Activated CD4-positive, CD25-positive, alpha-beta regulatory T cell treated with anti-CD3 and anti-CD28 coated beads, Interleukin-2, amount 50 U/mL, for 16 hours (primary cell): ENCODE results near the gene KCNK10.

ENCODE experiments used
- DNase-seq: peaks from one replicate; pipeline ENCODE4 v3.0.0-alpha.2; 2020; ENCODE audit warnings: low read depth, low spot score

The KCNK10 gene

DNA sequence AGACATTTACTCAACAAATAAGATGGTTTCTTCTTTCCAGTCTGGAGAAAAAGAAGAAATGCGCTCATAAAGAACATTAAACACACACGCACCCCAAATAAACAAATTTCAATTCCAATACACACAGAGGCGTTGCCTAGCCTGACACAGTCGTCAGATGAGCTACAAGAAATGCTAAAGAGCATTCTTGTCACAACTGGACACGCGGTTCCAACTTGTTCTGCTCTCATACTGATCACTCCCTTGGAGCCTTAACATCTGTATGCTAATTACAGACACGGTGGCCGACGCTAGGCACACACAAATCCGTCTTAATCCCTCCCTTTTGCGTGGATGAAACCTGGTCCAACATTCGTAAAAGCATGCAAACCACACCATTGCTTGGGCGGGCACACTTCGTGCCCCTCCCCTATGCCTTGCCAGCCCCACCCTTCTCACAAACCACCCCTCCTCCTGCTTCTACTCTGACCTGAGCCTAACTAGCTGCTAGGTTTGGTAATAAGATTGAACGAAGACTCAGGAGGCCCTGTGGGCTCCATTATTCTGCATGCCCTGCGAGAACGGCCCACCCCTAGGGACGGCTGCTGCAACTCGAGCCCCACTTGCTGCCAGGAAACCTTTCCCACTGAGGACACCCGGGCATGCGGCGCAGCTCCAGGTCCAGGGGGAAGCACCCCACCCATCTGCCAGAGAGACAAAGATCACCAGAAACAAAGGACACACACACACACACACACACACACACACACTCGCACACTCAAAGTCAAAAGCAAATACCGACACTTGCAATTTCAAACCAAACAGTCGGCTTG, 1.2 kb downstream of the KCNK10 start:
- DNase-seq: no peak

DNA sequence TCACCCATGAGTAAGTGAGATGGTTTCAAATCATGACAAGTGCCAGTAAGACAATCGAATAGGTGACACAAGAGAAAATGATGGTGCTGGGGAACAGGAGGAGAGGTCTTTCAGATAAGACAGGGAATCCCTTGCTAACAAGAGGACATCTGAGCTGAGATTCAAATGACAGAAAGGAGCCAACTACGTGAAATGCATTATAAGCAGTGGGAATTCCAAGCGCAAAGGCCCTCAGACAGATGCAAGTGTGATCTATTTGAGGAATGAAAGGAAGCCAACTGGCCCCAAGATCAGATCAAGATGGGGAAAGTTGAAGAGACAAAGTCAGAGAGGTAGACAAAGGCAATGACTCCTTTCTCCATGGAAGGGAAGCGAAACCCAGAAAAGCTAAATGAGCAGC, 4.7 kb downstream of the KCNK10 start:
- DNase-seq: no peak

DNA sequence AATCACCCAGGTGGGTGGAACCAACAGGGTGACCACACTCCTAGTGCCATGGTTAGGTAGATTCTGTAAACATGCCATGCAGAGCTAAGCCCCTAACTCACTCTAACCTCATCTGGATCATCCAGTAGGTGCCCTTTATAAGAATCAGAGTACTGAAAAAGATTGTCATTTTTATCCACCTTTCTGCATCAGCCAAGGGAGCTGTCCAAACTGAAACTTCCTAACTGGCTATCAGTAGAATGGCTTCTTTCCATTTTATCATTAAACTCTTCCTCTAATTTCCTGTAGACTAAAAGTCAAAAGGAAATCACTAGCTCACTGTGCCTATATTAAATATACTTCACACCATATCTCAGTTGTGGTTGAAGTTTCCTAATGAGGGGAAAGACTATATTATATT, 6.5 kb downstream of the KCNK10 start:
- no peak for DNase-seq

DNA sequence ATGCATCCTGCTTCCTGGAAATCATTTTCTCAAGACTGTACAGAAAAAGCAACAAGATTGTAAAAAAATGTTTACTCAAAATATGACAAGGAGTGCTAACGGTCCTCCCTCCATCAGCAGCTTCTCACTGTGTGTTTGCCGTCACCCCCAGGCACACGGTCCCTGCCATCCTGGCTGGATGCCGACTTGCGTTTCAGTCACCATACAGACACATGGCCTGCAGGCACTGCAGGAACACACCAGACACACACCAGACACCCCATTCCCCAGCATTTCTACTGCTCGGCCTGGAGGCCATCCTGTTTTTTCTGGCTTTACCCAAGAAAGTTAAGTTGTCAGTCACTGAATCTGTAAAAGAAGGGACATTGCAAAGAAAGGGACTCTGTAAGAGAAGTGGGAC, 10.8 kb downstream of the KCNK10 start:
- DNase-seq: no peak

DNA sequence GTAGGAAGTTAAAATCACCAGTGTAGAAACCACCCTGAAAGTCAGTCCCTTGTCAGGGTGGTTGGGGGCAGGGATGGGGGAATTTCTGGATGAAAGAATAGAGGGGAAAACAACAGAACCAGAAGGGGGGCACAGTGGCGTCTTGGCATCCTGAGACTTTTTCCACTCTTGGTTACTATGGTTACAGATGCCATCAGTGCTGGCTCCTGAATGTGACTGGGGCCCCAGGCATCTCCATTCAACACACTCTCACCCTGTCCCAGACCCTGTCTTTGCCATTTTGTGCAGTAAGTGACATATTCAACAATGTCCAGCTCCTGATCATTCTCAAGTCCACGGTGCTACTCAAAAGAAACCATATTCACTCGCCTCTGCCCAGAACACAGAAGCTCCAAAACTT, 11.3 kb downstream of the KCNK10 start:
- no peak for DNase-seq

DNA sequence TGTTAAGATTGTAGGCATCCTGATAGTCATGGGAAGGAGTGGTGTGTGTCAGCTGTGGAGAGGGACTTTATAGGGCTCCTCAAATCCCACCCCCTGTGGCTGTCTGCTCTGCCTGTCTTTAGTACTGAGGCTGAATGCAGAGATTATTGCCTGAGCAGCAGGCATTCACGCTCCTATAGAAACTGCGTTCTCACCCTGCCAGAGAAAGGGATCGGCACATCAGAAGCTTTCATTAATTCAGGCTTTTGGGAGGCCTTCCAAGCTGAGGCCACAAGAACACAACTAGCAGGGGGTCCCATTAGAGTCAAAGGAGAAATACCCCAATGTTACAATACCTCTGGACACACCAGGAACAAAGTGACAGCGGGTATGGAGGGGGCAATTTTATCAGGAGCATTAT, 12.6 kb downstream of the KCNK10 start:
- no peak for DNase-seq

DNA sequence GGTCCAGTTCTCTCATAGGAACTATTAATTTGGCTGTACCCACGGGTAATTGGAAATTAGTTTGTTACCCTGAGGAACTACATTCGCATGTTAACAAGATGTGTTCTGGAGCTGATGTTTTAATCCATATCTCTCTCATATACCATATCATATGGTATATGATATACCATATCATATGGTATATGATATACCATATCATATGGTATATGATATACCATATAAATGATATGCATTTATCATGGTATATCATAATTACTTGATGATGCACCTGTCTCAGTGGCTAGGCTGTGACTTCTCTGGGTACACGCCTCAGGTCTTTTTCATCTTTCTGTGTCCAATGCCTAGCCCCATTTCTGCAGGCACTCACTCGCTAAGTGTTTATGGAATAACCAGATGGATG, 13.0 kb downstream of the KCNK10 start:
- DNase-seq: no peak

DNA sequence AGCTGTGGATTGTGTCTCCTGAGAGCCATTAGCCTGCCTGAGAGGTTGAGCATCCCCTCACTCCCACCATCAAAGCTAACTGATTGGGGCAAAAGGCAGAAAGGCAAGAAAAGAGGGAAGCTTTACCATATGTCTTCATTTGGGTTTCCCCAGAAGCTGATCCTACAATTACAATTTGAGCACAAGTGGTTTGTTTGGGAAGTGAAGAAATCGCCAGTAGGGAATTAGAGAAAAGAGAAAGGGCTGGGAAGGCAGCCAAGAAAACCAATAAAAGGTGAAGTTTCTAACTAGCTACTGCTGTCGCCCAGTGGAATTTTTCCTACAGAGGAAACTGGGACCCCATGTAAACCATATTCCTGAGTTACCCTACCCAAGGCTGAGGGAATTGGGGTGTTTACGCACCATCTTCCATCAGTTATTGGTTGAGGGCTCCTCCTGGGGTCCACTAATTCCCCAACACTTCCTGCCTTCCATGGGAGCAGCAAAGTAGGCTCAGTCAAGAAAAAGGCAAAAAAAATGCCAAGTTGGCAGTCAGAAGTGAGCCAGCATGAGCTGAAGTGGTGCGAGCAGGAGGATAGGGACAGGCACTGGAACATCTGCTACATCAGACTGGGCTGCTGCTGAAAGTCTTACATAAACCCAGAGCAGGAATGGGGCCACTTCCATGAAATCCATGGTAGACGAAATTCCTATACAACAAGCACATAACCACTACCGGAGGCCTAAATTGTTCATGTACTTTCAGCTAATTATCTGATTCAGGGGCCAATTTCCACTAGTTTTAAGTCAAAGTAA, 17.3 kb downstream of the KCNK10 start:
- DNase-seq: no peak

DNA sequence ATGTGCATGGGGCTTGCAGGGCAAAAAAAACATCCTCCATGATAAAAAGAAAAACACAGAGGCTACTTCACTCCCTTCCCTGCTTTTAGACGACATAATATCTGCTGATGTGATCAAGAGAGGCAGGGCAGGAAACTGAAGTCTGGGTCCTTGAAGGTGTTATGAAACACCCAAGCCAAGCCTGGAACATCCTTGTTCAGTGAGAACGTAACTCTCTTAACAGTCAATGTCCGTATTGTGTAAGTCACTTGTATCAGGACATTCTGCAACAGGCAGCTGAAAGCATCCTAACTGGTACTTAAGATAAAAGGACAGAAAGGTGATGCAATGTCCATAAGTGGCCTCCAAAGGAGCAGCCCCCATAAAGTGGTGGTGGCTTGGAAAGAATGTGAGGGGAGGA, 20.0 kb downstream of the KCNK10 start:
- DNase-seq: no peak

DNA sequence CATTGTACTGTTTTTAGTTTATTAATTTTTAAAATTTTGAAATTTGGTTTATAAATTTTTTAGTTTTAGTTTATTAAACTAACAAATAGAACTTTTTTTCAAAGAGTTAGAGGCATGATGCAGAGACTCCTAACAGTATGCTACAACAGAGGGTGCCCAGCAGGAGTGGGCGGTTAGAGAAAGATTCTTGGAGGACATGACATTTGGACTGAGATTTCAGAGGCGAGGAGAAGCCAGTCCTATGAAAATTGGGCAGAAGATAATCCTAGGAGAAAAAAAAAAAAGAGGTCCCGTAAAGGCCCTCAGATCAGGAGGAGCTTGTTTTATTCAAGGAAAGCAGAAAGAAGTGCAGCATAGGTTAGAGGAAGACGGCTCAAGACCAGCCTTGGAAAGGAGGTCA, 21.7 kb downstream of the KCNK10 start:
- no peak for DNase-seq

DNA sequence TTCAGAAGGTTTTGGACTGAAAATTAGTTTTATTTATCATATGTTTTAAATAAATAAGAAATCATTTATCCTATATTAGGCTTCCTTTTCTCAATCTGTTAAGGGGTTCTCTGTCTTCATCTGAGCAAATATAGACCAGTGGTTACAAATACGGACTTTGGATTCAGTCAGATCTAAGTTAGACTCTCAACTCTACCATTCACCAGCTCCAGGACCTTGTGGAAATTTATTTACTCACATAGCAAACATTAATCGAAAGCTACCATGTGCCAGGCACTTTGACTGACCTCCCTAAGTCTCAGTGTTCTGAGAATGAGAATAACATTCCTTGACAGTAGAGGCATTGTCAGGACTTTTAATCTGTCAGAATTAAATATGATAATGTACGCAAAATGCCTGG, 22.3 kb downstream of the KCNK10 start:
- no peak for DNase-seq

DNA sequence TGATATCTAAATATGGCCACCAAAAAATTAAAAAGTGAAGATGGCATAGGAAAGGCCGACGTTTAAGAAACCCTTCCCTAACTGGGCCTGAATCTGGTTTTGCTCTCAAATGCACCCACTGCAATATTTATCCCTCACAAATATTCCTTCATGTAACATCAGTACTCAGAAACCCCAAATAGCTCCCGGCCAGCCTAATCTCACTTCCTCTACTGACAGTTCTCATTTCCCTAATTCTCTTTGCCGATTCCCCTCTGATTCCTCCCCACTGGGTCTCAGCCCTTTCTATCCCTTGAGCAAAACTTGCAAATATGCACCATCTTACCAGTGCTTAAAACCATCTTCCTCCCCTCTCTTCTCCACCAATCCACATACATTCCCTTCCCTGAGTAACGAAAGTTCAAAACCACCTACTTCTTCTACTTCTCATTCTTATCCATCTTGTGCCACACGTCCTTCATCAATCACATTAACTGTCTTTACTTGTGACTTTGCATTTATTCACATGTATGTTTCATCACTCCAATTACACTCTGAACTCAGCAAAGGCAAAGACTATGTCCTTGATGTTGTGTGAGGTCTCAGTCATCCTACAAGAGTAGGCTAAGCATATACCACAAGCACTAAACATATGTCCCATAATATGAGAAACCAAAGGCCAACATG, 23.1 kb downstream of the KCNK10 start:
- no peak for DNase-seq

DNA sequence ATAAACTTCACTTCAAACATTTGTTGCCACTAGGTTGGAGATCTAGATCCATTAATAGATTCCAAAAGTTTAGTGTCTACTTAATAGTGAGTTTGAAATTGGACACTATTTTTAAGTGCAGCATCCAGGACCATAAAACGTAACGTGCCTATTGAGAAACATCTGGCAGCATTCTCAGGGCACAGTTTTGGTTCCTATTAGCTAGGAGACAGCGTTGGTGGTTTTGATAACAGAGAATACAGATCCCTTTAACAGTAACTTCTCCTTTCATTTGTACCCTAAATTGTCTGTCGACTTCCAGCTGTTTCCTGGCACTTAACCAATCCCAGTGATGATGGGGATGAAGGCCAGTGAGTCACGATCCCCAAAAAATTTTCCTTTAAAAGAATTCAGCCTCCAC, 25.8 kb downstream of the KCNK10 start:
- DNase-seq: no peak

DNA sequence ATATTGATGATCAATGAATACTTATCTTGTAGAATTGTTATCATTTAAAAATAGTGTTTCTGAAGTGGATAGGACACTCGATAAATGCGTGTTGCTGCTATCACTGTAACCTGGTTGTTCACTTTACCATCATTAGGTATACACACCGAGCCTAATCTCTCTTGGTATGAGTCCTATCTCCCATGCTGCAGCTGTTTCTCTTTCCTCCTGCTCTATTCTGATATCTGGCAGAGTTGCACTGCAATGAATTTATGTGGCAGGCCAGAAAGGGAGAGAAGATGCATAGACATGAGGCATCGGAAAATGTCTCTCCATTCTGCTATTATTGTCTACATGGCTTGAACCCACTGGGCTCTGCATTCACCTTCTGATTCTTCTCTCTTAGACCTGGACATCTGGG, 26.7 kb downstream of the KCNK10 start:
- DNase-seq: no peak

DNA sequence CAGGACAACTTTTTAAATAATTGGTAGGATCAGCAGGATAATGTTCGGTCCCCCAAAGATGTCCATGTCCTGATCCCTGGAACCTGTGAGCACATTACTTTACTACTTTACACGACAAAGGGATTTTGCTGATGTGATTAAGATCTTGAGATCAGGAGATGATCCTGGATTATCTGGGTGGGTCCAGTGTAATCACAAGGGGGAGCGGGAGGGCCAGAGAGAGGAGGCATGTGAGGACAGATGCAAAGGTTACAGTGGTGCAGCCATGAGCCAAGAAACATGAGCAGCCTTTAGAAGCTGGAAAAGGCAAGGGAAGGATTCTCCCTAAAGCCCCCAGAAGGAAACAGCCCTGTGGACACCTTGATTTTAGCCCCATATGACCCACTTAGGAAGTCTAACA, 33.1 kb downstream of the KCNK10 start:
- DNase-seq: no peak

DNA sequence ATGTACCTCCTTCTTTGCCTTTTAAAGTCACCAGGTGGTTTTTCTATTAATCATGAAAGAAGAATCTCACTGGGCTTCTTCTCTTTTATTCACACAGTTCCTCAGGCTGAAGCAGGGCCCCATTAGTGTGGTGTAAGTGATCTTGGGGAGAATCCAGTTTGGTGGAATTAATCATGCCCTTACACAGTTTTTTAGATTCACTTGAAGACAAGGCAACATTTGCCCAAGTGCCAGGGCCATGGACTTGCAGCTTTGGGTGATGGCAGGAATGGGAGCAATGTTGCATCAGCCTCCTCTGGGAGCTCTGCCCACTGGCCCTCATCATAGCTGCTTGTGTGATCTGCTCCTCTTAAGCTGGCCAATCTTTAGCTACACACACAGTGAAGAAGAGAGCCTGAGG, 33.8 kb downstream of the KCNK10 start:
- no peak for DNase-seq

DNA sequence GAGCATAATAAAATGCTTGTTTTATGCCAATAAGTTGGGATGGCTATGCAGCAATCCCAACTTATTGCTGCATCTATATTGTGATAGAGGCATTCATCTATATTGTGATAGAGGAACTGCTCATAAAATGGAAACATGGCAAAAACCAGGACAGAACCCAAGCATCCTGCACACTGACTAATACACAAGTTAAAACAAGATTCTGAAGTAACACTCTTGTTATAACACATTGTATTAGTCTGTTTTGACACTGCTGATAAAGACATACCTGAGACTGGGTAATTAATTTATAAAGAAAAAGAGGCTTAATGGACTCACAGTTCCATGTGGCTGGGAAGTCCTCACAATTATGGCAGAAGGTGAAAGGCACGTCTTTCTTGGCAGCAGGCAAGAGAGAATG, 36.8 kb downstream of the KCNK10 start:
- DNase-seq: no peak

DNA sequence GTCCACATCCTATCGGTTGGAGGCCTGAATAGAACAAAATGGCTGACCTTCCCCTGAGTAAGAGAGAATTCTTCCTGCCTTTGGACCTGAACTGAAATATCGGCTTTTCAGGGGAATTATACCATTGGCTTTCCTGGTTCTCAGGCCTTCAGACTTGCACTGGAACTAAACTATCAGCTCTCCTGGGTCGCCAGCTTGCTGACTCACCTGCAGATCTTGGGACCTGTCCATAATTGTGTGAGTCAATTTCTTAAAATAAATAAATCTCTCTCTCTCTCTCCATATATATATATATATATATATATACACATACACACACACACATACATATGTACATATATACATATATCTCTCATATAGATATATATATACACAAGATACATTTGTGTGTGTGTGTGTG, 41.6 kb downstream of the KCNK10 start:
- DNase-seq: no peak

DNA sequence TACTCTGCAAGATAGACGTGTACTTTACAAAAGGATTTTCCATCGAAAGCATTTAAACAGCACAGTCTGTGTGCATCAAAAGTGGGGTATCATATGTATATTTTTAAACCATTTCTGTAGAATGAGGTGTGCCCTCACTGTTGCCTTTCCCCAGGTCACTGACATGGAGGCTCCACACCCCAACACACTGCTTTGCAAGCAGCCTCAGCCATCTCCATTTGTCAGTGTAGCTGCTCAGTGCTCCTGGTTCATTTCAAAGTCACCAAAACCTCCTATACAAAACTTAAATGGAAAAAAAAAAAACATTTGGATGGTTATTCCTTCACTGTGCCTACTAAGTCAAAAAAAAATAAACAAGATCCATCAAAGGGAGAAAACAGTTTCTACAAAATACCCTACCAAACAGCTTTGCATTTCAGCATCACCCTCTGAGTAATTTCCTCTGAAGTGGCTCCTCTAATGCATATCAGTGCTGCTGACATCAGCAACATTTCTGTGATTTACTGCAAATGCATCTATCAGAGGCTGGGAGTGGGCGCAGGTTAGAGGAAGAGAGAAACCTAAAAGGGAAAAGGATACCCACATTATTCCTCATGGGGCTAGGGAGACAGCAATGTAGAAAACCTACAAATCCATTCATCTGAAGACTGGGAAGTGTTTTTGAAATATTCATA, 46.0 kb downstream of the KCNK10 start:
- no peak for DNase-seq

DNA sequence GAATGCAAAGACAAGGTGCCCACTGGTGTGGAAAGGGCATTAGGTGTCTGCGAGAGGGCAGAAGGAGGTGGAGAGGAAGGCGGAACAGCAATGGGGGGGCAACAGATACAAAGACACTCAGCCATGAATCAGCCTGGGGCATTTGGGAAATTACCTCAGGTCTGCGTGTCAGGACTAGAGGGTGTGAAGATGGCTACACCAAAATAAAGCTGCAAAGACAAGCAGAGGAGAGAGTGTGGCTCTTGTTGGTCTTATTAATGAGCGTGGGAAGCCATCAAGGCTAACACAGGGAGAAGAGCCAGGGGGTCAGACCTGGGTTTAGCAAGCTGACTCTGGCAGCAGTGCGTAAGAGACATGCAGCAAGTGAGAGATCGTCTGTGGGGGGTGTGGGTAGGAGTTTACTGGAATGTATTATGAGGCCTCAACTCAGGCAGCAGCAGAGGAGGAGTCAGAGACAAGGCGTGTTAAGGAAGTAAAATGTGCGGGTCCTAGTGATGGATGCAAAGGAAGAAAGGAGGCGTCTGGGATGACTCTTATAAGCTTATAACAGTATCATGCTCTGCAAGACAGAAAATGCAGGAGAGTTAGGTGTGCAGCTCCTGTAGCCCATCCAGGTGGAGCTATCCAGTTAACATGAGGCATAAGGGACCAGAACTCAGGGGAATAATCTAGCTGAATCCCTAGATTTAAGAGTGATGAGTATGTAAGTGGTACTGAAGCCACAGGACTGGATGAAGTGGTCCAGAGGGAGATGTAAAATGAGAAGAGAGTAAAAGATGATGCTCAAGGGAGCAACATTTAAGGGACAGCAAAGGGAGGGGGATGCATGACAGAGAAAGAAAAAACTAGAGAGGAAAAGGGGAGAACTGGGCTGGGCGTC, 50.4 kb downstream of the KCNK10 start:
- DNase-seq: no peak

DNA sequence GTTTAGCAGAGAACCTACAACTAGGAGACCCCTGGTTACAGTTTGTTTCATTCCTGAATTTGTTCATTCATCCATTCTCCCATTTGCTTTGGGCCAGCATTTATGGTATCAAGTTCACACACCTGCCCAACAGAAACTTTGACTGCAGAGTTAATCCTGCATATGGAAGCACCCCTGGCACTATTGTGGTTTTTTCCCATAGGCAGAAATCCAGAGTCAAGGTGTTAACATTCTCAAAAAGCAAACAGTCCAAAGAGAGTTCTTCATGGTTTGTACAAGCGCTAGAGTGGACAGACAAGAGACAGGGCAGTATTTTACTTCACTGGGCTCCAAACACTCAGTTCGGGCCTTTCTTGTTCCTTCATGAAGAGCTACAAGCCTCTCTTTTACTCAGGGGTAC, 51.9 kb downstream of the KCNK10 start:
- DNase-seq: no peak
